K562 (cell line): ENCODE data around the gene ADAM30. TPM values are rescaled to one million over a fixed set of nuclear protein-coding genes. Genes with fewer than 3 reads are reported as not detected.

Experiments
- ATAC-seq: fragments of 200-7000 bp; cut with Tn5 transposase; 3 replicates; pipeline ENCODE4 v1.9.1; 2020; ENCODE audit warnings: moderate library complexity
- BruUV-seq: library from RNA; stranded (reverse); fragments of 400-500 nt; replicated peaks from 2 replicates; lab custom pipeline; 2021; lab: Mats Ljungman, UMichigan
- CTCF ChIA-PET: fragments of 300-600 bp; formaldehyde crosslinking; extraction: SDS; loops from one replicate; lab custom pipeline; 2021; ENCODE audit warnings: low intra/inter-chr PET ratio; lab: Yijun Ruan, JAX
- POLR2A ChIA-PET: fragments of 300-600, 350-650 bp; sonication (Branson Sonifier 250); formaldehyde crosslinking; extraction: SDS; loops from one replicate; lab custom pipeline; 2021; ENCODE audit warnings: antibody characterized with exemption, inconsistent platforms; lab: Yijun Ruan, JAX
- DNase-seq, 4 experiments: peaks; one replicate each; pipeline versions ENCODE4 v3.0.0 to v3.0.0-alpha.2; 2011 to 2018; ENCODE audit warnings: low spot score in 3 of 4, mixed read lengths in 3 of 4; ENCODE audit errors: extremely low read depth in 1 of 4
- FAIRE-seq: peaks from 2 replicates; lab custom pipeline; 2011; peaks lifted over from hg19 to GRCh38; lab: Jason Lieb, UNC
- H2AFZ ChIP-seq: 2 replicates; pipeline ENCODE4 v1.6.0; 2011; ENCODE audit warnings: low read depth, low read length, control low read depth, inconsistent platforms
- H3K27ac ChIP-seq: fragments of 200-600 bp; 3 replicates; pipeline ENCODE4 v1.8.0; 2011; ENCODE audit warnings: low read depth, mild to moderate bottlenecking, control low read depth, inconsistent platforms, low read length, moderate library complexity, mixed read lengths; ENCODE audit errors: extremely low read depth
- H3K27me3 ChIP-seq, 2 experiments: fragments of 300-600 bp in 1 of 2; 2 replicates in 1 of 2; 3 replicates in 1 of 2; pipeline versions ENCODE4 v1.6.0 to v1.8.0; 2011; ENCODE audit warnings: inconsistent platforms in 2 of 2, low read length in 2 of 2, mild to moderate bottlenecking in 1 of 2, mixed read lengths in 1 of 2, moderate library complexity in 1 of 2; ENCODE audit not compliant: control insufficient read depth in 2 of 2, insufficient read depth in 2 of 2
- H3K36me3 ChIP-seq: fragments of 300-600 bp; 3 replicates; pipeline ENCODE4 v1.8.0; 2011; ENCODE audit warnings: mild to moderate bottlenecking, low read length, inconsistent platforms; ENCODE audit not compliant: control insufficient read depth, insufficient read depth
- H3K4me1 ChIP-seq, 2 experiments: fragments of 200-600 bp in 1 of 2; replicated peaks in 1 of 2; 2 replicates in 1 of 2; 3 replicates in 1 of 2; pipeline versions ENCODE4 v1.5.1 to v1.8.0; 2011; ENCODE audit warnings: inconsistent platforms in 2 of 2, low read length in 2 of 2, mild to moderate bottlenecking in 1 of 2, mixed read lengths in 1 of 2, moderate library complexity in 1 of 2; ENCODE audit not compliant: control insufficient read depth in 2 of 2, insufficient read depth in 2 of 2
- H3K4me2 ChIP-seq: 2 replicates; pipeline ENCODE4 v1.6.1; 2011; ENCODE audit warnings: low read length, control low read depth, inconsistent platforms, mixed read lengths; ENCODE audit not compliant: insufficient read depth
- H3K4me3 ChIP-seq: fragments of 200-600 bp; sonication (generic), shearing (Covaris generic); 2 replicates; pipeline ENCODE4 v1.5.1; 2016; ENCODE audit warnings: control low read depth, inconsistent platforms
- H3K79me2 ChIP-seq: fragments of 200-600 bp; 3 replicates; pipeline ENCODE4 v1.8.0; 2011; ENCODE audit warnings: low read length, inconsistent platforms; ENCODE audit not compliant: control insufficient read depth, insufficient read depth
- H3K9ac ChIP-seq, 2 experiments: 2 replicates each; pipeline versions ENCODE4 v1.6.0 to v1.6.1; 2011; ENCODE audit warnings: low read depth in 2 of 2, low read length in 2 of 2, control low read depth in 1 of 2, inconsistent platforms in 1 of 2, mild to moderate bottlenecking in 1 of 2, mixed read lengths in 1 of 2; ENCODE audit not compliant: insufficient read depth in 1 of 2
- H3K9me1 ChIP-seq: one replicate; pipeline ENCODE4 v1.6.0; 2011; ENCODE audit warnings: inconsistent platforms, mild to moderate bottlenecking, low read length, moderate library complexity; ENCODE audit not compliant: control insufficient read depth, insufficient read depth
- H3K9me3 ChIP-seq: replicated peaks from 2 replicates; pipeline ENCODE4 v1.5.1; 2011; ENCODE audit warnings: low read depth, low read length, inconsistent platforms; ENCODE audit not compliant: control insufficient read depth, insufficient read depth
- H4K20me1 ChIP-seq: replicated peaks from 2 replicates; pipeline ENCODE4 v1.6.1; 2011; ENCODE audit warnings: low read length, inconsistent platforms, mixed read lengths; ENCODE audit not compliant: control insufficient read depth, insufficient read depth
- HNRNPUL1 ChIP-seq: fragments of 200-400 bp; formaldehyde crosslinking; IDR thresholded peaks from 2 replicates; pipeline ENCODE4 v1.6.1; 2017; ENCODE audit warnings: low read length
- KAT2B ChIP-seq: IDR thresholded peaks from one replicate; pipeline ENCODE4 v1.6.1; 2012; ENCODE audit warnings: low read depth, mild to moderate bottlenecking, control low read depth, inconsistent platforms, low read length, moderate library complexity
- NFYB ChIP-seq: IDR thresholded peaks from 2 replicates; pipeline ENCODE4 v1.6.1; 2011; ENCODE audit warnings: mild to moderate bottlenecking, moderate library complexity; ENCODE audit not compliant: insufficient read length; ENCODE audit errors: extremely low read depth
- POLR2A ChIP-seq: fragments of 450-650 bp; conservative IDR thresholded peaks from 2 replicates; pipeline ENCODE4 v1.6.1; 2016
- RNF2 ChIP-seq: sonication (generic); IDR thresholded peaks from 2 replicates; pipeline ENCODE4 v1.6.1; 2016
- TOE1 ChIP-seq, 2 experiments: fragments of 450-650 bp in 1 of 2; sonication (generic) in 1 of 2; formaldehyde crosslinking in 1 of 2; IDR thresholded peaks; 2 replicates each; pipeline versions ENCODE4 v1.7.1 to v1.8.0; 2016 to 2022; ENCODE audit warnings: borderline replicate concordance in 2 of 2, mild to moderate bottlenecking in 2 of 2, antibody characterized with exemption in 1 of 2, inconsistent platforms in 1 of 2, low read depth in 1 of 2, missing genetic modification reagents in 1 of 2, moderate library complexity in 1 of 2
- ZBTB2 ChIP-seq: fragments of 450-650 bp; IDR thresholded peaks from 2 replicates; pipeline ENCODE4 v1.6.1; 2016; ENCODE audit warnings: antibody characterized with exemption
- ZNF274 ChIP-seq: IDR thresholded peaks from 2 replicates; pipeline ENCODE4 v1.6.1; 2011; ENCODE audit warnings: low read depth, mild to moderate bottlenecking, low read length, moderate library complexity, borderline replicate concordance
- ZNF280B ChIP-seq: fragments of 250-450 bp; sonication (Bioruptor Pico); IDR thresholded peaks from 2 replicates; pipeline ENCODE4 v1.5.1; 2021; ENCODE audit warnings: mild to moderate bottlenecking
- WGBS: fragments of 100-300 bp; shearing (Covaris generic); methylation state at CpG from one replicate; pipeline ENCODE4 v1.1.6; 2016; ENCODE audit warnings: low coverage, mixed read lengths; ENCODE audit not compliant: insufficient coverage; ENCODE audit errors: missing lambda C conversion rate; 5-methylcytosine and 5-hydroxymethylcytosine counted together
- in situ Hi-C: fragments of 300-500 bp; cut with MboI; formaldehyde crosslinking; loops from 4 replicates; pipeline ENCODE4 v1.15.0; 2018; ENCODE audit warnings: inconsistent platforms, mixed read lengths
- intact Hi-C: fragments of 100-400 bp; cut with micrococcal nuclease; formaldehyde crosslinking; loops from 2 replicates; pipeline ENCODE4 v1.14.2; 2022
- polyA plus RNA-seq, 8 experiments: library from polyadenylated mRNA; depleted of rRNA in 4 of 8; stranded (reverse) in 5 of 8; unstranded in 3 of 8; fragments of >200 nt; fragmentation: Nextera tagmentation in 2 of 8; fragmentation: Illumina TruSeq in 1 of 8; extraction: Ambion mirVana in 2 of 8; extraction: Trizol in 1 of 8; gene quantifications; 2 replicates each; pipeline versions ENCODE4 v1.2.1 to v1.2.3, GENCODE V29; 2011 to 2014; ENCODE audit warnings: inconsistent platforms in 1 of 8, missing spikeins in 1 of 8
- total RNA-seq, 7 experiments: library from RNA; depleted of rRNA in 6 of 7; stranded (reverse); fragments of >200 nt in 6 of 7; fragmentation: Illumina TruSeq in 2 of 7; extraction: Trizol in 2 of 7; gene quantifications; 2 replicates each; pipeline versions ENCODE4 v1.2.1 to v1.2.3, GENCODE V29; 2011 to 2021; ENCODE audit warnings: low replicate concordance in 1 of 7

The ADAM30 gene
- total and polyA plus RNA-seq, 9 of the 15 experiments (the other 6 are each of a cell fraction or from before 2014, with no cell fraction given): not detected

GRCh38 chr1:119898981-119899720 is 2.8 kb upstream of the ADAM30 start:
- in situ Hi-C loops: no loop called here
- H3K9me3 ChIP-seq: no peaks in the 10 kb centered on the region
- H3K4me2 ChIP-seq: no peak overlapping the region
- H3K4me1 ChIP-seq: peaks cover 0 to 3% of the 10 kb centered on the region in 2 experiments; a peak in 1 of 5 replicates
- DNase-seq (no peak), FAIRE-seq (no peak)
- intact Hi-C loops: no loop called here
- no TSS peak for BruUV-seq
- H3K27me3 ChIP-seq: peaks cover 29 to 33% of the 10 kb centered on the region in 2 experiments
- POLR2A ChIA-PET: no interaction called here
- TF ChIP-seq TOE1 (IDR thresholded peaks at IDR 0.05; ENCODE audit: borderline replicate concordance): no peak
- TF ChIP-seq TOE1 (CRISPR knock-in tag; IDR thresholded peaks at IDR 0.05; ENCODE audit: borderline replicate concordance, low read depth): no peak
- TF ChIP-seq, all 486 proteins: peak for 0
- Histone ChIP-seq H3K9ac (no peak overlapping the region), H3K36me3 (no peaks in the 10 kb centered on the region), H3K27ac (no peak overlapping the region), H2AFZ (no peak overlapping the region), H3K9me1 (no peaks in the 10 kb centered on the region), H3K79me2 (no peaks in the 10 kb centered on the region), H4K20me1 (no peaks in the 10 kb centered on the region), H3K4me3 (no peak overlapping the region)
- CTCF ChIA-PET: no interaction called here
- ATAC-seq: no peak
- WGBS: 7% methylated on average over 3 of the region's 3 CpGs

GRCh38 chr1:119898530-119898929 is 2.2 kb upstream of the ADAM30 start:
- H3K27me3 ChIP-seq: peaks cover 29 to 34% of the 10 kb centered on the region in 2 experiments
- no peaks in the 10 kb centered on the region for H3K36me3 ChIP-seq
- H3K27ac ChIP-seq: no peak overlapping the region
- CTCF ChIA-PET: no interaction called here
- ATAC-seq (no peak), FAIRE-seq (no peak), DNase-seq (no peak)
- in situ Hi-C loops (no loop called here), intact Hi-C loops (no loop called here)
- H3K9ac ChIP-seq: no peak overlapping the region
- no peak overlapping the region for H2AFZ ChIP-seq
- H3K9me3 ChIP-seq: no peaks in the 10 kb centered on the region
- no TSS peak for BruUV-seq
- H3K79me2 ChIP-seq: no peaks in the 10 kb centered on the region
- peaks cover 0 to 3% of the 10 kb centered on the region in 2 experiments; a peak in 1 of 5 replicates for H3K4me1 ChIP-seq
- no peak overlapping the region for H3K4me3 ChIP-seq
- H3K9me1 ChIP-seq: no peaks in the 10 kb centered on the region
- no peak overlapping the region for H3K4me2 ChIP-seq
- WGBS: 0% methylated on average over 2 of the region's 2 CpGs
- H4K20me1 ChIP-seq: no peaks in the 10 kb centered on the region
- POLR2A ChIA-PET: no interaction called here
- TF ChIP-seq NFYB (no peak), ZNF274 (no peak), ZBTB2 (no peak), RNF2 (no peak), HNRNPUL1 (no peak), KAT2B (no peak), POLR2A (no peak), ZNF280B (CRISPR knock-in tag) (no peak)
